HG03378 (cell line): ENCODE data around the gene CTF1.
A peak's percentile ranks its signal among the peaks of the same experiment; 100 is the strongest.

Source experiments
- ATAC-seq: cut with Tn5 transposase; IDR thresholded peaks from one replicate; pipeline ENCODE4 v1.9.1; 2021; ENCODE audit warnings: mild to moderate bottlenecking, moderate library complexity; ENCODE audit not compliant: unreplicated experiment

Gene CTF1

DNA sequence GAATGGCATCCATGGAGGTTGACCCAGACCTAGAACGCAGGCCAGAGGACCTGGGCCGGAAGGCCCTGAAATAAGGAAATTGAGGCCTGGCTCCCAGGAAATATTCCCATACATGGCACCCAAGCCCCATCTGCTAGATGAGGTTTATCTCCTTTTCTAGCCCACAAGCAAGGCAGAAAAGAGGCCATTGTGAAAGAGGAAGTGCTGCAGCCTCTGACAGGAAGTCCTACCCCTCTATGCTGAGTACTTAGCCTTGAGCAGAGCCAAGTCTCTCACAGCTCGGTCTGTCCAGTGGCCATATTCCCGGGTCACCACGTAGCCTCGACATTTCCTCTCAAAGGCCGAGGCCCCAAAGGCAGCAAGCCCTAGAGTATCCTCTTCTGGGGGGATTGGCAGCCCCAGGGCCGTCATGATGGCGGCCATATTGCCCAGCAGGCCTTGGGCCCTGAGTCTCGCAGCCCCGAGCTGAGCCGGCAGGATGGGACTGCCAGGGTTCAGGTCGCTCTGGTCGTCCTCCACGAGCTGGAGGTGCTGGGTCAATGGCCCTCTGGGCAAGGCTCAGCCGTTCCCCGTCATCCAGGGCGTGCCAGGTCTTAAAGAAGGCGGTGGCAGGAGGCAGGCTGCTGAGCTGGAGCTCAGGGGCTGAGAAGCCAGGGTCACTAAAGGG is 7.8 kb downstream of the CTF1 start:
- no peak for ATAC-seq

- ATAC-seq = no peak
Observed at GRCh38 chr16:30907064-30907463, 10.7 kb downstream of the CTF1 start.

GRCh38 chr16:30910427-30911029 is 14.1 kb downstream of the CTF1 start:
- no peak for ATAC-seq

DNA sequence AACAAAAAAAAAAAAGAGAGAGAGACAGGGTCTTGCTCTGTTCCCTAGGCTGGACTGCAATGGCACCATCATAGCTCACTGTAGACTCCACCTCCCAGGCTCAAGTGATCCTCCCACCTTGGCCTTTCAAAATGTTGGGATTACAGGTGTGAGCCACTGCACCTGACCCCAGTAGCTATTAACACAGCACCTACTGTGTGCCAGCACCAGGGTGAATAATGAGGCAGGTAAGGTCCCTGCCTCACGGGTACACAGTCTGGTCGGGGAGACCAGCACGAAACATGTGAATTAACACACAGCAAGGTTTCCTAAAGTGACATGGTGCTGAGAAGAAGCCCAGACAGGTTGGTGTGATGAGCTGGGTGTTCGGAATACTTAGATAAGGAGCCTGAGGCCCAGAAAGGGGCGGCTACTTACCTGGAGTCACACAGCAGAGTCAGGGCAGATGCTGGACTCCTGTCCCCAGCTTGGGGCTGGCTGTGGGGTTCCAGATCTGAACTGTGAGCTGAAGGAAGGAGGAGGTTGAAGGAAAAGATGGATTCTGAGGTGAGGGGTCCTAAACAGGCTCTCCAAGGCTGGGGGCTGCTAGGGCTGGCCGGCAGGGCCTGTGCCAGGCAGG is 16.5 kb downstream of the CTF1 start:
- ATAC-seq = no peak

- no peak for ATAC-seq
Observed at GRCh38 chr16:30914830-30915229, 18.4 kb downstream of the CTF1 start.

- no peak for ATAC-seq
Observed at GRCh38 chr16:30918614-30919013, 22.2 kb downstream of the CTF1 start.

DNA sequence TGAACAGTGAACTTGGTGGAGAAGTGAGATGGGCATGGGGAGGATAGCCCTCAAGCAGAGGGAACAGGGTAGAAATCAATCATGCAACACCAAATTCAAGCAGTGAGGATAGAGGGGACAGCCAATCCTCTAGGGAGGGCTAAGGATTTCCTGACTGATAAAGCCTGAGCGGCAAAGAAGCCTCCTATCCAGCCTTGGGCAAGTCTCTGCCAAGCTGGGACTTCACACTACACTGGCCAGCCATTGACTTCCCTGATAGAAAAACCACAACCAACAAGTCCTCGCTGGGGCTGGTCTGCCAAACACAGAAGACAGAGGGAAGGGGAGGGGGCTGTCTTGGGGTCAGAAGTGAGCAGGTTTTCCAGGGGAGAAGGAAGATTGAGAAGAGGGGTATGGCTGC is 24.5 kb downstream of the CTF1 start:
- ATAC-seq = no peak

DNA sequence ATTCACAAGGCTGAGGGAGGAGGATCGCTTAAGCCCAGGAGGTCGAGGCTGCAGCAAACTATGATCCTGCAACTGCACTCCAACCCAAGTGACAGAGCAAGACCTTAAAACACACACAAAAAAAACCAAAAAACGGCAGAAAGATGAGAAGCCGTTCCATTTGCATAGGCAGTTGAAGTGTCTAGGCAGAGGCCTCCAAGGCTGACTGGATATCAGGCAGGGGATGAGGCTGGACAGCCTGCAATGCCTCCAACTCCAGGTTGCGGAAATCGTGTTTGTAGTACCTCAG is 25.0 kb downstream of the CTF1 start:
- no peak for ATAC-seq

DNA sequence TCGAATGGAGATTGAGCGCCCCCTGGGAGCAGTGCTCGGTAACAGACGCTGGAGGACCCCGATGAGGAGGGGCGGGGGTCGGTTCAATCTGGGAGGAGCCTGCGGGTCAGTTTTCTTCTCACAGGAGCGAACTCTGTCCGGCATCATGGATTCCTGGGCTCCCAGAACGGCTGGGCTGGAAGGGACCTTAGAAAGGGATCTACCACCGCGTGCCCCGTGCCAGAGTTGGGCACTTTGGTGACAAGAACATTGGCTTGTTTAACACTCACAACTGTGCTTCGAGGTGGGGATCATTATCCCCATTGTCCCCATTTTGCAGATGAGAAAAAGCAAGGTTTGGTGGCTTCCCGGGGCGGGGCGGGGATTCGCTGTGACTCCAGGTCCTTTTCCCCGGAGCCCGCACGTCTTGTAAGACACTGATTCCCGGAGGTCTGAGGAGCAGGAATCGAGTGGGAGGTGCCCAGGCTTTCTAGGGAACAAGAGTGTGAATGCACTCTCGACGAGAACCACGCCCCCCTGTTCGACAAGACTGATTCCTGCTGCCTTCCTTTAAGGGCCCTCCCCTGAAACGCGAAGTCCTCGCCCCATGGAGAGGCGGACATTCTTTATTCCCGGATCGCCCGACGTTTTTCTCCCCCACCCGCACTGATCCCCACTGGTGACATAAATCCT is 25.5 kb downstream of the CTF1 start:
- ATAC-seq = no peak

DNA sequence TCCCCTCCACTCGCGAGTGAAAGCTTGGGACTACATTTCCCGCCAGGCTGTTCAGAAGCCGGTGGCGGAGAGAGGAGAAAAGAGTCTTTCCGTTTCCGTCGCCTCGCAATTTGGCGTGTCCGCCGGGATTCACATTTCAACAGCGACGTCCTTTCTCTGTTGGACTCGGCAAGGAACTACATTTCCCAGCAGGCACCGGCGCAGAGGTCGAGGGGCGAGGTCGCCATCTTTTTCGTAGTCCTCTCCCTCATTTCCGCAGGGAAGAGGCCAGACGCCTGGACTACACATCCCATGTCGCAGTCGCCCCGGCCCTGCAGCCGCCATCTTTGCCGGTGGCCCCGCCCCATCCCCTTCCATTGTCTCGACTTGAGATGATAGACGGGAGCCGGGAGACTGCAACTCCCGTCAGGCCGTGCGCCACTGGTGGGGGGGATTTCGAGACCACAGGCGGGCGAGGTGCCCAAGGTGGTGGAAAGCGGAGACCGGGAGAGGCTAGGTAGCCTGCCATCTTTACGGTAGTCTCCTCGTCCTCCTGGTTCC is 26.1 kb downstream of the CTF1 start:
- peak; percentile 77 for ATAC-seq

- peak; percentile 64 for ATAC-seq
Observed at GRCh38 chr16:30922960-30923535, 26.6 kb downstream of the CTF1 start.

- no peak for ATAC-seq
Observed at GRCh38 chr16:30923554-30924075, 27.2 kb downstream of the CTF1 start, which contains the start of gene FBXL19. FBXL19 (plus strand) TSS chr16:30923572; CDS start chr16:30925755, 2,183 bp downstream.

GRCh38 chr16:30924076-30924912 is 27.9 kb downstream of the CTF1 start:
- no peak for ATAC-seq

DNA sequence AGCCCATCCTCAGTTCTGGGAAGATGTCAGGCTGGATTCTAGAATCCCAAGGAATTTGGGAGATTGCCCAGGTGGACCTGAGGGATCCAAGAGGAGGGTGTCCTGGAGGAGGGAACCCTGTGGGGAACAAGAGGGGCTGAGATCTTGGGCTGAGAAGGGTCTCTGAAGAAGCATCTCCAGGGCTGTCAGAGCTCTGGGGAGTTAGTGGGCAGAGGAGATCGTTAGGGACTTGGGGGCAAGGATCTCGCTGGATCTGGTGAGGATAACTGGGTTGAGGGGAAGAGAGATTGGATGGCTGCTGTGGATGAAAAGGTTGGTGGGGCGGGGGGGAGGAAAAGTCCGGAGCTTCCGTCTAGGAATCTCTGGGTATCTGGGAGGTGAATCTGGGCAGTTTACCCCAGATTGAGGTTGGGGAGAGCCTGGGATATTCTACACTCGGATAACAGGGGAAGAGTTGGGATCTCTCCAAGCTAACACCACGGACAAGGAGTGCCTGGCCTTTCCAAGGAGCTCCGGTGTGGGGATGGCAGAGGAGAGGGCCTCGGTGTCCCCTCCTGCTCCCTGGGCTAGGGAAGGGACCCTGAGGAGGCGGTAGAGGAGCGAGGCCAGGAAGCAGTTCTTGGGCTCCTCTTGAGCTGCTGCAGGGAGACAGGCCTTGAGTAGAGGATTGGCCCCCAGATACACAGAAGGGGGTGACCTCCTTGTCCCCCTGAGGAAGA is 28.7 kb downstream of the CTF1 start:
- no peak for ATAC-seq

GRCh38 chr16:30925632-30925987 is 29.2 kb downstream of the CTF1 start:
- ATAC-seq = no peak

DNA sequence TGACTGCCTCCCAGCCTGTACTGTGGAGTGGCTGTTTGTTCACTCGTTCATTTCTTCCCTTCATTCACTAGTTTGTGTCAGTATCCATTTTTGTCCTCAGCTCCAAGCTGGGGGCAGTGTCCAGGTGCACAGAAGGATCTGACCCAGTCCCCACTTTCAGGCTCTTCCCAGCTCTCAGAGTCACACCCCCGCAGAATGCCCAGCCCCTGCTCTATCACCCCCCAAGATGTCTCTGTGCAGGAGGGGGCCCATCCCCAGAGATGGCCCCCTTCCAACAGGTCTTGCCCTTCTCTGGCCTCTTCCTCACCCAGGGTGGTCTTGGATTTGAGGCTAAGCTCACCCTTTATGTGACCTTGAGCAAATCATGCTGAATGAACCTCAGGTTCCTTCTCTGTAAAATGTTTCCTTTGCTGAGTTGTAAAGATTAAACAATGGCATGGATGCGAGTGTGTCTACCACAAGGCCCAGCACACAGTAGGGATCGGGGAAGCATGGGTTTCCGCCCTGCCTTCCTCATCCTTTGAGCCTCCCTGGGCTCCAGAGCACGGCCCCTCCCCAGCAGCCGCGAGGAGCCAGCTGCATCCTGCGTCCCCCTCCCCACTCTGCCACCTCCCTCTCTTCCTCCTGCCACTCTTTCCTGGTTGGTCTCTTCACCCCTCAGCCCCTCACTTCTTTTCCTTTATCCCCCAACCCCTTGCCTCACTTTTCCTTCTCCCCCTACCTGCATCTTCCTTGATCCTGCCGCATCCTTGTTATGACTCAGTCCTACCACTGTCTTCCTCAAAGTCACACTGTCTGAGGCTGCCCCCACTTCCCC is 29.8 kb downstream of the CTF1 start:
- ATAC-seq = no peak

DNA sequence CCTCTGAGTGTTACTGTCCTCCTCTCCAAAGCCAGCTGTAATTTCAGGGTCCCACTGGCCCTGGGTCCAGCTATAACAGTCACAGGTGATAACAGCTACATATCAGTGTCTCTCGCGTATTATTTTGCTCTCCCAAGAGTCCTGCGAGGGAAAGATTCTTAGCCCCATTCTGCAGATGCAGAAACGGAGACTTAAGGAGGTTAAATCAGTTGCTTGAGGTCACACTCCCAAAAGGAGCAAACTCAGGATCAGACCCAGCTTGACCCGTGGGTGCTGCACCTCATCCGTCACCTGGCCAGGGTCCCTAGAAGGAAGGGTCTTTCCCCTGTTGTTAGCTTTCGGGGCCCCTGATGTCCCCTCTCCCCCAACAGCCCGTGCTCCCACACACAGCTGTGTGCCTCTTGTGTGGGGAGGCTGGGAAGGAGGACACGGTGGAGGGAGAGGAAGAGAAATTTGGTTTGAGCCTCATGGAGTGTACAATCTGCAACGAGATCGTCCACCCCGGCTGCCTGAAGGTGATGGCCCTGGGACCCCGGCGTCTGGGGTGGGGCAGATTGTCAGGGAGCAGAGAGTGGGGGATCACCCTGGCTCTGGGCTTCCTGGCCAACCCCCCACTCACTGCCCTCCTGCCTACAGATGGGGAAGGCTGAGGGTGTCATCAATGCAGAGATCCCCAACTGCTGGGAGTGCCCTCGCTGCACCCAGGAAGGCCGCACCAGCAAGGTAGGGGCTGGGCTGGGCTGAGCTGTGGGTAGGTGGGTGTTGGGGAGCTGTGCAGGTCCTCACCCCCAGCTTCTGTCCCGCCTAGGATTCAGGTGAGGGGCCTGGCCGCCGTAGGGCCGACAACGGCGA is 30.7 kb downstream of the CTF1 start:
- ATAC-seq = no peak

DNA sequence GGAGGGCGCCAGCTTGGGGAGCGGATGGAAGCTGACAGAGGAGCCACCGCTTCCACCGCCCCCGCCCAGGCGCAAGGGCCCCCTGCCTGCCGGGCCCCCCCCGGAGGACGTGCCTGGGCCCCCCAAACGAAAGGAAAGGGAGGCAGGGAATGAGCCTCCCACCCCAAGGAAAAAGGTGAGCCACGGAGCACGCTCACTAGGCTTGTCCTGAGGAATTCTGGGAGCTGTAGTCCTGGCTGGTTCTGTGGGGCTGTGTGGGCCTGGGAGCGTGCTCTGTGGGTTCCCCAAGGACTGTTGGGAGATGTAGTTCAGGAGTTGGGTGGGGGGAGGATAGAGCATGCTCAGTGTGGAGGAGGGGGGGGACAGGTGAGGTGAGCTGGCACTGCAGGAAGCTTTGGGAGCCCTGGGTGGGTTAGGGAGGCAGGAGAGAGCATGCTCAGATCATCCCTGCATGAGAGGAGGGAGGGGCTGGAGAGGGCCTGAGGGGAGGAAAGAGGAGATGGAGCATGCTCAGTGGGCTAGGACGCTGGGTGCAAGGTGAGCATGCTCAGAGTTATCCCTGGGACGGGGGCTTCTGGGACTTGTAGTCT is 31.5 kb downstream of the CTF1 start:
- no peak for ATAC-seq
